Caki2 (cell line): ENCODE data around the gene FAM171A1. TPM values are rescaled to one million over a fixed set of nuclear protein-coding genes. Genes with fewer than 3 reads are reported as not detected.
A peak's percentile ranks its signal among the peaks of the same experiment; 100 is the strongest.

Source experiments
- DNase-seq: peaks from one replicate; pipeline ENCODE4 v3.0.0-alpha.2; 2015; ENCODE audit warnings: low read depth
- in situ Hi-C: cut with HindIII; loops from 2 replicates; pipeline ENCODE4 v1.10.0; 2016; ENCODE audit warnings: low sequenced_read_pairs, low pct_unique_long_range_greater_than_20kb, mixed read lengths
- total RNA-seq: library from RNA; depleted of rRNA; stranded (reverse); fragments of >200 nt; shearing (Covaris generic); gene quantifications from 2 replicates; pipeline ENCODE4 v1.2.3, GENCODE V29; 2014; ENCODE audit warnings: low replicate concordance

FAM171A1 gene
- total RNA-seq, 1 experiment from 2014 or later: 13.2 TPM

GRCh38 chr10:15329437-15329836 is 41.7 kb downstream of the FAM171A1 start:
- DNase-seq: no peak
- in situ Hi-C loops: no loop called here

- no peak for DNase-seq
- in situ Hi-C loops: no loop called here
Observed at GRCh38 chr10:15325944-15326284, 45.2 kb downstream of the FAM171A1 start.

GRCh38 chr10:15325243-15325943 is 45.7 kb downstream of the FAM171A1 start:
- DNase-seq: peak; percentile 44
- in situ Hi-C loops: no loop called here

GRCh38 chr10:15324611-15325010 is 46.5 kb downstream of the FAM171A1 start:
- DNase-seq: no peak
- in situ Hi-C loops: no loop called here

- in situ Hi-C loops: no loop called here
- no peak for DNase-seq
Observed at GRCh38 chr10:15324113-15324512, 47.0 kb downstream of the FAM171A1 start.

- no peak for DNase-seq
- in situ Hi-C loops: no loop called here
Observed at GRCh38 chr10:15322356-15322755, 48.7 kb downstream of the FAM171A1 start.

GRCh38 chr10:15321431-15322341 is 49.4 kb downstream of the FAM171A1 start:
- no peak for DNase-seq
- in situ Hi-C loops: no loop called here

- in situ Hi-C loops: no loop called here
- DNase-seq: no peak
Observed at GRCh38 chr10:15320522-15321203, 50.4 kb downstream of the FAM171A1 start.

- DNase-seq: no peak
- in situ Hi-C loops: no loop called here
Observed at GRCh38 chr10:15320118-15320517, 51.0 kb downstream of the FAM171A1 start.

GRCh38 chr10:15316871-15317464 is 54.1 kb downstream of the FAM171A1 start:
- DNase-seq: no peak
- in situ Hi-C loops: no loop called here

- in situ Hi-C loops: no loop called here
- DNase-seq: no peak
Observed at GRCh38 chr10:15316145-15316544, 54.9 kb downstream of the FAM171A1 start.

GRCh38 chr10:15315286-15315685 is 55.8 kb downstream of the FAM171A1 start:
- in situ Hi-C loops: no loop called here
- DNase-seq: no peak

- DNase-seq: no peak
- in situ Hi-C loops: no loop called here
Observed at GRCh38 chr10:15314482-15315045, 56.5 kb downstream of the FAM171A1 start.

GRCh38 chr10:15313843-15314242 is 57.2 kb downstream of the FAM171A1 start:
- DNase-seq: no peak
- in situ Hi-C loops: no loop called here

- in situ Hi-C loops: no loop called here
- DNase-seq: no peak
Observed at GRCh38 chr10:15313047-15313446, 58.0 kb downstream of the FAM171A1 start.

GRCh38 chr10:15311569-15312280 is 59.4 kb downstream of the FAM171A1 start:
- in situ Hi-C loops: no loop called here
- DNase-seq: no peak

GRCh38 chr10:15310776-15311568 is 60.1 kb downstream of the FAM171A1 start:
- DNase-seq: no peak
- in situ Hi-C loops: no loop called here
